ENCODE measurements around the gene RABGAP1L. TPM values are rescaled to one million over a fixed set of nuclear protein-coding genes. Genes with fewer than 3 reads are reported as not detected.

RABGAP1L gene
- total and polyA plus RNA-seq, 10 donors: 30.3 to 125 (median 77.7) TPM

DNA sequence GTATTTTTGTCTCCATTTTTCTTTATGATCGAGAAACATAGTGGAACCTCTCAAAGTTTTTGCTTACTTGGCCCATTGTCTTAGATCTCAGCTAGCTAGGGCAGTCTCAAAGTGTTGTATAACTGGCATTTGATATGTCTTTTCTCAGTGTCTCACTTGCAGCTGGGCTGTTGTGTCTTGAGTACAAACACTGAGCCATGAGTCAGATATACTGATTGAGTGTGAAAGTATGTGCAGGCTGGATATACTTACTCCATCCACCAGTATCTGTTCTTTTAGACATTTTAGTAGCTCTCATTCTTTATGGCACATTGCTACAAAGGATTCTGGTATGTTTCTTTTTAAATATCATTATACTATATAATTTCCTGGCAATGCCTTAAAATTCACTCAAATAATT, 274.1 kb downstream of the RABGAP1L start:
- WGBS, 5 donors: 2 to 100% (median 93%) methylated on average over 1 of the region's 1 CpG
- H3K4me1 ChIP-seq: no peaks in the 10 kb centered on the region
- no peak for TF ChIP-seq POLR2A (IDR thresholded peaks at IDR 0.05)
- TF ChIP-seq, protein P1, sequence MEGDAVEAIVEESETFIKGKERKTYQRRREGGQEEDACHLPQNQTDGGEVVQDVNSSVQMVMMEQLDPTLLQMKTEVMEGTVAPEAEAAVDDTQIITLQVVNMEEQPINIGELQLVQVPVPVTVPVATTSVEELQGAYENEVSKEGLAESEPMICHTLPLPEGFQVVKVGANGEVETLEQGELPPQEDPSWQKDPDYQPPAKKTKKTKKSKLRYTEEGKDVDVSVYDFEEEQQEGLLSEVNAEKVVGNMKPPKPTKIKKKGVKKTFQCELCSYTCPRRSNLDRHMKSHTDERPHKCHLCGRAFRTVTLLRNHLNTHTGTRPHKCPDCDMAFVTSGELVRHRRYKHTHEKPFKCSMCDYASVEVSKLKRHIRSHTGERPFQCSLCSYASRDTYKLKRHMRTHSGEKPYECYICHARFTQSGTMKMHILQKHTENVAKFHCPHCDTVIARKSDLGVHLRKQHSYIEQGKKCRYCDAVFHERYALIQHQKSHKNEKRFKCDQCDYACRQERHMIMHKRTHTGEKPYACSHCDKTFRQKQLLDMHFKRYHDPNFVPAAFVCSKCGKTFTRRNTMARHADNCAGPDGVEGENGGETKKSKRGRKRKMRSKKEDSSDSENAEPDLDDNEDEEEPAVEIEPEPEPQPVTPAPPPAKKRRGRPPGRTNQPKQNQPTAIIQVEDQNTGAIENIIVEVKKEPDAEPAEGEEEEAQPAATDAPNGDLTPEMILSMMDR (IDR thresholded peaks at IDR 0.05 in 8 of 11, conservative IDR thresholded peaks at IDR 0.05 in 3 of 11): no peak
- TF ChIP-seq POLR2AphosphoS5 (IDR thresholded peaks at IDR 0.05): no peak
- no peaks in the 10 kb centered on the region for H3K27me3 ChIP-seq (replicated peaks in 1 of 7)
- intact Hi-C loops (cut with DNase I; ENCODE audit: low total_unique reads): no loop called here
- H3K36me3 ChIP-seq: no peaks in the 10 kb centered on the region
- H3K27ac ChIP-seq: no peak overlapping the region
- H3K9me3 ChIP-seq: peaks cover 0 to 14% (median 4%) of the 10 kb centered on the region in 8 donors
- H3K4me3 ChIP-seq: no peak overlapping the region
- DNase-seq: no peak

DNA sequence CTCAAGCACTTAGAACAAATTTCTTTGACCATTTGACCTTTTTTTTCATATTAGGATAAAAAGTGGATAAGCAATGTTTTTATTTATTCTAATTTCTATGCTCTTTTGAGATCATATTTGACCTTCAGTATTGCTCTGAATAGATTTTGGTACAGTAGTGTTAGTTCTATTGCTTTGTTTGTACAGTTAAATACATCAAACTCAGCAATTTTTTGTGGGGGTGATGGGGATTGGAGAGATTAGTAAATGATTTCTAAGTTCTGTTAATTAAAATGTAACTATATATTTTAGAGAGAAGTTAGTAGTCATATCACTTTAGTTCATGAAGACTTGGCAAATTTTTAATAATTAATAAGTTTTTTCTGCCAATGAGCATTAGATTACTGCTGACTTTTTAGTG, 286.0 kb downstream of the RABGAP1L start:
- H3K36me3 ChIP-seq: peaks cover 0 to 6% (median 0%) of the 10 kb centered on the region in 6 donors
- H3K27ac ChIP-seq: no peak overlapping the region
- no peaks in the 10 kb centered on the region for H3K9me3 ChIP-seq
- no peaks in the 10 kb centered on the region for H3K4me1 ChIP-seq
- TF ChIP-seq POLR2A (IDR thresholded peaks at IDR 0.05): no peak
- TF ChIP-seq, protein P1 (IDR thresholded peaks at IDR 0.05 in 8 of 11, conservative IDR thresholded peaks at IDR 0.05 in 3 of 11): no peak
- H3K4me3 ChIP-seq: no peak overlapping the region
- no peaks in the 10 kb centered on the region for H3K27me3 ChIP-seq (replicated peaks in 1 of 7)
- intact Hi-C loops (cut with DNase I; ENCODE audit: low total_unique reads): no loop called here
- no peak for DNase-seq

DNA sequence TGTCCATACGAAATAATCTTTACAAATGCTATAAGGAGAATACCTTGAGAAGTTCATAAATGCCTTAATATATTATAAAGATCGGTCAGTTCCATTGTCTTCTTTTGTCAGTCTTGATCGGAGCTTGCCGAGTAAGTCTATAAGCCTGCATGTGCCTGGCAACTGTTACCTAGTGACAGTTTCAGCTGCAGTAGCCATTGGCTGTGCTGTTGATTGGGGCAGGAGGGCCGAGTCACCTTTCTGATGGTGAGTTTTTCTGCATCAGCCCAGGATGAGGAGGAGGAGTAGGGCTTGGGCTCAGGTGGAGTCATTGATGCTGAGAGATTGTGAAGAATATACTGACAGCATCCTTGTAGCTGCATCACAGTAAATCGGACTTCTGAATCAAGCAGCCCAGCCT, 286.5 kb downstream of the RABGAP1L start:
- Histone ChIP-seq H3K36me3 (peaks cover 0 to 6% (median 0%) of the 10 kb centered on the region in 6 donors), H3K4me1 (no peaks in the 10 kb centered on the region), H3K27me3 (replicated peaks in 1 of 7) (no peaks in the 10 kb centered on the region), H3K9me3 (no peaks in the 10 kb centered on the region), H3K4me3 (no peak overlapping the region), H3K27ac (no peak overlapping the region)
- no peak for TF ChIP-seq POLR2A (IDR thresholded peaks at IDR 0.05)
- no peak for TF ChIP-seq POLR2AphosphoS5 (IDR thresholded peaks at IDR 0.05)
- TF ChIP-seq, protein P1 (IDR thresholded peaks at IDR 0.05 in 8 of 11, conservative IDR thresholded peaks at IDR 0.05 in 3 of 11): no peak
- WGBS, 5 donors: 93 to 98% (median 95%) methylated on average over 6 of the region's 6 CpGs
- no peak for DNase-seq
- intact Hi-C loops (cut with DNase I; ENCODE audit: low total_unique reads): no loop called here

DNA sequence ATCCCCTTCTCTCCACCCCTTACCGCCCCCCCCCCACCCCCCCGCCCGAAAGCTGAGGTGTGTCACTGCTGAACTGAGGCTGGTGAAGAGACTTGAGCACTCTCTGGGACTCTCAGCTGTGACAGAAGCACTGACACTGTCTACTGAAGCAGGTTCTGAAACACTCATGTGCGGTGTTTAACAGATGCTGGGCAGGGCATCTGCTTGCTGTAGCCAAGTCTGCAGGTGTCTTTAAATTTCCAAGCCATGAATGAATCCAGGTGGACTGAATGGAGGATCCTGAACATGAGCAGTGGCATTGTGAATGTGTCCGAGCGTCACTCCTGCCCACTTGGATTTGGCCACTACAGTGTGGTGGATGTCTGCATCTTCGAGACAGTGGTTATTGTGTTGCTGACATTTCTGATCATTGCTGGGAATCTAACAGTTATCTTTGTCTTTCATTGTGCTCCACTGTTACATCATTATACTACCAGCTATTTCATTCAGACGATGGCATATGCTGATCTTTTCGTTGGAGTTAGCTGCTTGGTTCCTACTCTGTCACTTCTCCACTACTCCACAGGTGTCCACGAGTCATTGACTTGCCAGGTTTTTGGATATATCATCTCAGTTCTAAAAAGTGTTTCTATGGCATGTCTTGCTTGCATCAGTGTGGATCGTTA, 288.7 kb downstream of the RABGAP1L start, which contains the start of gene GPR52:
Gene GPR52, plus strand, starts transcription at position 99 of the 665 bp plus-strand sequence. Its CDS starts 148 bp downstream, at position 247.
- peaks cover 0 to 6% (median 0%) of the 10 kb centered on the region in 6 donors for H3K36me3 ChIP-seq
- intact Hi-C loops (cut with DNase I; ENCODE audit: low total_unique reads): no loop called here

More for the DNA sequence above, 288.7 kb downstream of the RABGAP1L start, which contains the start of gene GPR52:
- Histone ChIP-seq H3K4me1 (no peaks in the 10 kb centered on the region), H3K27ac (no peak within 1 kb of the TSS), H3K9me3 (no peaks in the 10 kb centered on the region), H3K4me3 (no peak within 1 kb of the TSS), H3K27me3 (replicated peaks in 1 of 7) (no peaks in the 10 kb centered on the region)
- DNase-seq: no peak
- no peak for TF ChIP-seq POLR2AphosphoS5 (IDR thresholded peaks at IDR 0.05)
- TF ChIP-seq, protein P1 (IDR thresholded peaks at IDR 0.05 in 8 of 11, conservative IDR thresholded peaks at IDR 0.05 in 3 of 11): no peak
- TF ChIP-seq POLR2A (IDR thresholded peaks at IDR 0.05): no peak
- WGBS, 5 donors: 90 to 95% (median 93%) methylated on average over 11 of the region's 11 CpGs

All from spleen (tissue), 11 donors.